K562 (cell line): ENCODE measurements around the gene SIK3. TPM values are rescaled to one million over a fixed set of nuclear protein-coding genes. Genes with fewer than 3 reads are reported as not detected.

Source experiments
- ATAC-seq: fragments of 200-7000 bp; cut with Tn5 transposase; 3 replicates; pipeline ENCODE4 v1.9.1; 2020; ENCODE audit warnings: moderate library complexity
- BruUV-seq: library from RNA; stranded (reverse); fragments of 400-500 nt; replicated peaks from 2 replicates; lab custom pipeline; 2021; lab: Mats Ljungman, UMichigan
- CTCF ChIA-PET: fragments of 300-600 bp; formaldehyde crosslinking; extraction: SDS; loops from one replicate; lab custom pipeline; 2021; ENCODE audit warnings: low intra/inter-chr PET ratio; lab: Yijun Ruan, JAX
- POLR2A ChIA-PET: fragments of 300-600, 350-650 bp; sonication (Branson Sonifier 250); formaldehyde crosslinking; extraction: SDS; loops from one replicate; lab custom pipeline; 2021; ENCODE audit warnings: antibody characterized with exemption, inconsistent platforms; lab: Yijun Ruan, JAX
- DNase-seq, 4 experiments: peaks; one replicate each; pipeline versions ENCODE4 v3.0.0 to v3.0.0-alpha.2; 2011 to 2018; ENCODE audit warnings: low spot score in 3 of 4, mixed read lengths in 3 of 4; ENCODE audit errors: extremely low read depth in 1 of 4
- FAIRE-seq: peaks from 2 replicates; lab custom pipeline; 2011; peaks lifted over from hg19 to GRCh38; lab: Jason Lieb, UNC
- H2AFZ ChIP-seq: 2 replicates; pipeline ENCODE4 v1.6.0; 2011; ENCODE audit warnings: low read depth, low read length, control low read depth, inconsistent platforms
- H3K27ac ChIP-seq: fragments of 200-600 bp; 3 replicates; pipeline ENCODE4 v1.8.0; 2011; ENCODE audit warnings: low read depth, mild to moderate bottlenecking, control low read depth, inconsistent platforms, low read length, moderate library complexity, mixed read lengths; ENCODE audit errors: extremely low read depth
- H3K27me3 ChIP-seq, 2 experiments: fragments of 300-600 bp in 1 of 2; 2 replicates in 1 of 2; 3 replicates in 1 of 2; pipeline versions ENCODE4 v1.6.0 to v1.8.0; 2011; ENCODE audit warnings: inconsistent platforms in 2 of 2, low read length in 2 of 2, mild to moderate bottlenecking in 1 of 2, mixed read lengths in 1 of 2, moderate library complexity in 1 of 2; ENCODE audit not compliant: control insufficient read depth in 2 of 2, insufficient read depth in 2 of 2
- H3K36me3 ChIP-seq: fragments of 300-600 bp; 3 replicates; pipeline ENCODE4 v1.8.0; 2011; ENCODE audit warnings: mild to moderate bottlenecking, low read length, inconsistent platforms; ENCODE audit not compliant: control insufficient read depth, insufficient read depth
- H3K4me1 ChIP-seq, 2 experiments: fragments of 200-600 bp in 1 of 2; replicated peaks in 1 of 2; 2 replicates in 1 of 2; 3 replicates in 1 of 2; pipeline versions ENCODE4 v1.5.1 to v1.8.0; 2011; ENCODE audit warnings: inconsistent platforms in 2 of 2, low read length in 2 of 2, mild to moderate bottlenecking in 1 of 2, mixed read lengths in 1 of 2, moderate library complexity in 1 of 2; ENCODE audit not compliant: control insufficient read depth in 2 of 2, insufficient read depth in 2 of 2
- H3K4me2 ChIP-seq: 2 replicates; pipeline ENCODE4 v1.6.1; 2011; ENCODE audit warnings: low read length, control low read depth, inconsistent platforms, mixed read lengths; ENCODE audit not compliant: insufficient read depth
- H3K4me3 ChIP-seq: fragments of 200-600 bp; sonication (generic), shearing (Covaris generic); 2 replicates; pipeline ENCODE4 v1.5.1; 2016; ENCODE audit warnings: control low read depth, inconsistent platforms
- H3K79me2 ChIP-seq: fragments of 200-600 bp; 3 replicates; pipeline ENCODE4 v1.8.0; 2011; ENCODE audit warnings: low read length, inconsistent platforms; ENCODE audit not compliant: control insufficient read depth, insufficient read depth
- H3K9ac ChIP-seq, 2 experiments: 2 replicates each; pipeline versions ENCODE4 v1.6.0 to v1.6.1; 2011; ENCODE audit warnings: low read depth in 2 of 2, low read length in 2 of 2, control low read depth in 1 of 2, inconsistent platforms in 1 of 2, mild to moderate bottlenecking in 1 of 2, mixed read lengths in 1 of 2; ENCODE audit not compliant: insufficient read depth in 1 of 2
- H3K9me1 ChIP-seq: one replicate; pipeline ENCODE4 v1.6.0; 2011; ENCODE audit warnings: inconsistent platforms, mild to moderate bottlenecking, low read length, moderate library complexity; ENCODE audit not compliant: control insufficient read depth, insufficient read depth
- H3K9me3 ChIP-seq: replicated peaks from 2 replicates; pipeline ENCODE4 v1.5.1; 2011; ENCODE audit warnings: low read depth, low read length, inconsistent platforms; ENCODE audit not compliant: control insufficient read depth, insufficient read depth
- H4K20me1 ChIP-seq: replicated peaks from 2 replicates; pipeline ENCODE4 v1.6.1; 2011; ENCODE audit warnings: low read length, inconsistent platforms, mixed read lengths; ENCODE audit not compliant: control insufficient read depth, insufficient read depth
- HOXB6 ChIP-seq: fragments of 250-450 bp; sonication (Bioruptor Pico); IDR thresholded peaks from 2 replicates; pipeline ENCODE4 v1.5.1; 2022; ENCODE audit warnings: mild to moderate bottlenecking, borderline replicate concordance
- LEF1 ChIP-seq: fragments of 450-650 bp; IDR thresholded peaks from 2 replicates; pipeline ENCODE4 v1.6.1; 2016; ENCODE audit warnings: mild to moderate bottlenecking
- MAZ ChIP-seq, 2 experiments: fragments of 450-650 bp in 1 of 2; sonication (generic) in 1 of 2; formaldehyde crosslinking; IDR thresholded peaks in 1 of 2; conservative IDR thresholded peaks in 1 of 2; 2 replicates each; pipeline versions ENCODE4 v1.4.0 to v1.5.0; 2020; ENCODE audit warnings: mild to moderate bottlenecking in 1 of 2, missing genetic modification reagents in 1 of 2
- NR2C1 ChIP-seq, 2 experiments: fragments of 450-650 bp; IDR thresholded peaks; 2 replicates each; pipeline ENCODE4 v1.6.1; 2017; ENCODE audit warnings: mild to moderate bottlenecking in 2 of 2, antibody characterized with exemption in 1 of 2, inconsistent platforms in 1 of 2, missing compliant biosample characterization in 1 of 2, missing genetic modification characterization in 1 of 2
- SMAD4 ChIP-seq: fragments of 250-450 bp; sonication (Bioruptor Pico); conservative IDR thresholded peaks from 2 replicates; pipeline ENCODE4 v1.8.0; 2021; ENCODE audit warnings: inconsistent platforms, mild to moderate bottlenecking, moderate library complexity
- STAT5B ChIP-seq: fragments of 250-450 bp; sonication (Bioruptor Pico); IDR thresholded peaks from 2 replicates; pipeline ENCODE4 v1.8.0; 2021; ENCODE audit warnings: mild to moderate bottlenecking, inconsistent platforms
- TBL1XR1 ChIP-seq, 2 experiments: IDR thresholded peaks; 2 replicates each; pipeline ENCODE4 v1.6.1; 2012; ENCODE audit warnings: improper control_type of control experiment in 2 of 2, low read length in 2 of 2, mild to moderate bottlenecking in 1 of 2
- ZNF707 ChIP-seq: fragments of 250-450 bp; sonication (Bioruptor Pico); conservative IDR thresholded peaks from 2 replicates; pipeline ENCODE4 v1.8.0; 2022; ENCODE audit warnings: inconsistent platforms, mild to moderate bottlenecking, moderate library complexity
- ZNF717 ChIP-seq: fragments of 250-450 bp; sonication (Bioruptor Pico); IDR thresholded peaks from 2 replicates; pipeline ENCODE4 v1.5.0; 2021
- ZNF740 ChIP-seq, 3 experiments: fragments of 200-800 bp in 1 of 3; sonication (Bioruptor generic) in 1 of 3; sonication (generic) in 1 of 3; formaldehyde crosslinking in 1 of 3; IDR thresholded peaks; 2 replicates each; pipeline versions ENCODE4 v1.6.1 to v1.8.0; 2016 to 2022; ENCODE audit warnings: mild to moderate bottlenecking in 2 of 3, missing compliant biosample characterization in 2 of 3, missing genetic modification characterization in 2 of 3, missing genetic modification reagents in 1 of 3
- WGBS: fragments of 100-300 bp; shearing (Covaris generic); methylation state at CpG from one replicate; pipeline ENCODE4 v1.1.6; 2016; ENCODE audit warnings: low coverage, mixed read lengths; ENCODE audit not compliant: insufficient coverage; ENCODE audit errors: missing lambda C conversion rate; 5-methylcytosine and 5-hydroxymethylcytosine counted together
- in situ Hi-C: fragments of 300-500 bp; cut with MboI; formaldehyde crosslinking; loops from 4 replicates; pipeline ENCODE4 v1.15.0; 2018; ENCODE audit warnings: inconsistent platforms, mixed read lengths
- intact Hi-C: fragments of 100-400 bp; cut with micrococcal nuclease; formaldehyde crosslinking; loops from 2 replicates; pipeline ENCODE4 v1.14.2; 2022
- polyA plus RNA-seq, 8 experiments: library from polyadenylated mRNA; depleted of rRNA in 4 of 8; stranded (reverse) in 5 of 8; unstranded in 3 of 8; fragments of >200 nt; fragmentation: Nextera tagmentation in 2 of 8; fragmentation: Illumina TruSeq in 1 of 8; extraction: Ambion mirVana in 2 of 8; extraction: Trizol in 1 of 8; gene quantifications; 2 replicates each; pipeline versions ENCODE4 v1.2.1 to v1.2.3, GENCODE V29; 2011 to 2014; ENCODE audit warnings: inconsistent platforms in 1 of 8, missing spikeins in 1 of 8
- total RNA-seq, 7 experiments: library from RNA; depleted of rRNA in 6 of 7; stranded (reverse); fragments of >200 nt in 6 of 7; fragmentation: Illumina TruSeq in 2 of 7; extraction: Trizol in 2 of 7; gene quantifications; 2 replicates each; pipeline versions ENCODE4 v1.2.1 to v1.2.3, GENCODE V29; 2011 to 2021; ENCODE audit warnings: low replicate concordance in 1 of 7

The SIK3 gene
- total and polyA plus RNA-seq, 9 of the 15 experiments (the other 6 are each of a cell fraction or from before 2014, with no cell fraction given): 1.6 to 21.6 (median 8.0) TPM

GRCh38 chr11:117055469-117055868 lies 42.8 kb downstream of the SIK3 start:
- in situ Hi-C loops (no loop called here), intact Hi-C loops (no loop called here)
- 27% methylated on average over 5 of the region's 5 CpGs for WGBS
- CTCF ChIA-PET: no interaction called here
- no peak overlapping the region for H2AFZ ChIP-seq
- TF ChIP-seq ZNF740 (CRISPR knock-in tag; IDR thresholded peaks at IDR 0.05): no peak
- no peak for TF ChIP-seq ZNF740 (tag; IDR thresholded peaks at IDR 0.05)
- no peak overlapping the region for H3K27ac ChIP-seq
- H3K4me2 ChIP-seq: no peak overlapping the region
- DNase-seq (no peak), ATAC-seq (no peak), FAIRE-seq (no peak)
- H3K9me3 ChIP-seq: no peaks in the 10 kb centered on the region
- H3K79me2 ChIP-seq: peaks cover 29% of the 10 kb centered on the region
- no peak overlapping the region for H3K4me3 ChIP-seq
- POLR2A ChIA-PET: interaction anchor here (0.6 to 1.4 kb wide), 2 partner anchors 9 to 18 kb away, joined by 3 to 9 read pairs; no protein-coding TSS in a partner anchor
- H4K20me1 ChIP-seq: peaks cover 14% of the 10 kb centered on the region; the same call in 1 of the 2 replicates
- no peaks in the 10 kb centered on the region for H3K9me1 ChIP-seq
- BruUV-seq: no TSS peak
- H3K36me3 ChIP-seq: no peaks in the 10 kb centered on the region
- H3K27me3 ChIP-seq: no peaks in the 10 kb centered on the region
- no peaks in the 10 kb centered on the region for H3K4me1 ChIP-seq
- no peak overlapping the region for H3K9ac ChIP-seq

GRCh38 chr11:117054382-117054781 lies 43.8 kb downstream of the SIK3 start:
- in situ Hi-C loops: no loop called here
- CTCF ChIA-PET: no interaction called here

More at GRCh38 chr11:117054382-117054781, 43.8 kb downstream of the SIK3 start:
- Histone ChIP-seq H3K79me2 (peaks cover 25% of the 10 kb centered on the region), H4K20me1 (peaks cover 14% of the 10 kb centered on the region; the same call in 1 of the 2 replicates), H2AFZ (no peak overlapping the region)
- POLR2A ChIA-PET: interaction anchor here (1.0 to 1.4 kb wide), 2 partner anchors 19 to 24 kb away, joined by 3 to 9 read pairs; no protein-coding TSS in a partner anchor
- no peak for TF ChIP-seq TBL1XR1 (IDR thresholded peaks at IDR 0.05; ENCODE audit: low read length in 2 of 2)
- no peak for TF ChIP-seq STAT5B (CRISPR knock-in tag)
- TF ChIP-seq ZNF707 (CRISPR knock-in tag): no peak
- no peak for TF ChIP-seq SMAD4
- no peak for TF ChIP-seq MAZ (CRISPR knock-in tag; conservative IDR thresholded peaks at IDR 0.05 in 1 of 2, IDR thresholded peaks at IDR 0.05 in 1 of 2)
- TF ChIP-seq HOXB6 (CRISPR knock-in tag): no peak
- no peak for TF ChIP-seq ZNF717 (CRISPR knock-in tag)
- TF ChIP-seq LEF1: no peak
- no peak for TF ChIP-seq NR2C1 (IDR thresholded peaks at IDR 0.05)
- TF ChIP-seq NR2C1 (tag; IDR thresholded peaks at IDR 0.05): no peak
- TF ChIP-seq, all 486 proteins: peak for 0
- no peak overlapping the region for H3K27ac ChIP-seq
- no peak overlapping the region for H3K9ac ChIP-seq
- FAIRE-seq: no peak
- H3K9me3 ChIP-seq: no peaks in the 10 kb centered on the region
- no peak for DNase-seq
- 93% methylated on average over 1 of the region's 1 CpG for WGBS
- H3K4me2 ChIP-seq: no peak overlapping the region
- no peaks in the 10 kb centered on the region for H3K36me3 ChIP-seq
- no TSS peak for BruUV-seq
- no peak overlapping the region for H3K4me3 ChIP-seq
- ATAC-seq: no peak
- H3K4me1 ChIP-seq: no peaks in the 10 kb centered on the region
- intact Hi-C loops: no loop called here
- H3K9me1 ChIP-seq: no peaks in the 10 kb centered on the region
- H3K27me3 ChIP-seq: no peaks in the 10 kb centered on the region
